Activated CD4-positive, alpha-beta T cell treated with anti-CD3 and anti-CD28 coated beads, Interleukin-2, amount 50 U/mL, for 48 hours (primary cell): ENCODE data around the gene HS2ST1.
"Not testable (repeated sequence)": the region's sequence is repeated elsewhere in the genome, so short reads cannot be mapped to it uniquely, and the experiment has no call there.

Experiments used
- DNase-seq, 2 experiments: peaks; one replicate each; pipeline ENCODE4 v3.0.0-alpha.2; 2020

Gene HS2ST1

GRCh38 chr1:86975993-86976550 lies 61.6 kb downstream of the HS2ST1 start:
- DNase-seq = no peak

GRCh38 chr1:86976664-86977063 lies 62.2 kb downstream of the HS2ST1 start:
- DNase-seq = no peak

- DNase-seq = no peak
Measured at GRCh38 chr1:86981482-86982213, 67.2 kb downstream of the HS2ST1 start.

- not testable (repeated sequence) for DNase-seq
Measured at GRCh38 chr1:86983677-86984076, 69.2 kb downstream of the HS2ST1 start.

GRCh38 chr1:86987446-86987845 lies 73.0 kb downstream of the HS2ST1 start:
- no peak for DNase-seq

- DNase-seq = no peak
Measured at GRCh38 chr1:86988835-86989234, 74.4 kb downstream of the HS2ST1 start.

GRCh38 chr1:86989690-86990089 lies 75.3 kb downstream of the HS2ST1 start:
- not testable (repeated sequence) for DNase-seq

- no peak for DNase-seq
Measured at GRCh38 chr1:86990826-86991225, 76.4 kb downstream of the HS2ST1 start.

GRCh38 chr1:86991549-86992186 lies 77.2 kb downstream of the HS2ST1 start:
- DNase-seq = no peak

- no peak for DNase-seq
Measured at GRCh38 chr1:86992861-86993260, 78.4 kb downstream of the HS2ST1 start.

- DNase-seq = no peak
Measured at GRCh38 chr1:86993269-86993985, 79.0 kb downstream of the HS2ST1 start.

GRCh38 chr1:86994061-86994460 lies 79.6 kb downstream of the HS2ST1 start:
- DNase-seq = no peak

GRCh38 chr1:86997538-86997937 lies 83.1 kb downstream of the HS2ST1 start:
- DNase-seq = no peak

GRCh38 chr1:86998280-86998679 lies 83.8 kb downstream of the HS2ST1 start:
- no peak for DNase-seq

- no peak for DNase-seq
Measured at GRCh38 chr1:86998727-86999126, 84.3 kb downstream of the HS2ST1 start.

GRCh38 chr1:87000460-87000859 lies 86.0 kb downstream of the HS2ST1 start:
- no peak for DNase-seq

GRCh38 chr1:87004857-87005256 lies 90.4 kb downstream of the HS2ST1 start:
- DNase-seq = no peak

GRCh38 chr1:87007323-87007722 lies 92.9 kb downstream of the HS2ST1 start:
- DNase-seq = no peak

GRCh38 chr1:87013385-87013784 lies 99.0 kb downstream of the HS2ST1 start:
- DNase-seq = not testable (repeated sequence)

- DNase-seq = no peak
Measured at GRCh38 chr1:87017998-87018672, 103.7 kb downstream of the HS2ST1 start.

GRCh38 chr1:87023326-87023725 lies 108.9 kb downstream of the HS2ST1 start:
- no peak for DNase-seq

GRCh38 chr1:87024936-87025540 lies 110.6 kb downstream of the HS2ST1 start:
- no peak for DNase-seq

- not testable (repeated sequence) for DNase-seq
Measured at GRCh38 chr1:87027561-87027960, 113.1 kb downstream of the HS2ST1 start.
